Type B pancreatic cell (in vitro differentiated cells): ENCODE results near the gene OVOL3. TPM values are rescaled to one million over a fixed set of nuclear protein-coding genes. Genes with fewer than 3 reads are reported as not detected.
A peak's percentile ranks its signal among the peaks of the same experiment; 100 is the strongest.

Source experiments
- DNase-seq: peaks from one replicate; pipeline ENCODE4 v3.0.0; 2021; ENCODE audit warnings: mixed read lengths; ENCODE audit not compliant: unreplicated experiment; ENCODE audit errors: extremely low spot score
- H3K27ac Mint-ChIP-seq: 2 replicates; pipeline ENCODE4 v1.8.0; 2021; ENCODE audit warnings: mild to moderate bottlenecking, mixed read lengths
- H3K27me3 Mint-ChIP-seq: 2 replicates; pipeline ENCODE4 v1.8.0; 2021; ENCODE audit warnings: mixed read lengths
- H3K36me3 Mint-ChIP-seq: 2 replicates; pipeline ENCODE4 v1.8.0; 2021; ENCODE audit warnings: mixed read lengths
- H3K4me1 Mint-ChIP-seq: one replicate; pipeline ENCODE4 v1.8.0; 2021; ENCODE audit warnings: mixed read lengths; ENCODE audit not compliant: unreplicated experiment
- H3K4me3 Mint-ChIP-seq: 2 replicates; pipeline ENCODE4 v1.8.0; 2021; ENCODE audit warnings: mild to moderate bottlenecking, mixed read lengths
- H3K9me3 Mint-ChIP-seq: 2 replicates; pipeline ENCODE4 v1.8.0; 2021; ENCODE audit warnings: mixed read lengths
- CTCF ChIP-seq: fragments of 200-600 bp; sonication (generic); conservative IDR thresholded peaks from 2 replicates; pipeline ENCODE4 v1.5.0; 2021; ENCODE audit warnings: antibody characterized with exemption, mild to moderate bottlenecking
- total RNA-seq: library from RNA; stranded (reverse); gene quantifications from 2 replicates; pipeline ENCODE4 v1.2.1, GENCODE V29; 2021; ENCODE audit warnings: low replicate concordance

Gene OVOL3
- total RNA-seq, 1 donor from 2014 or later, result not detected

- Mint-ChIP-seq H3K4me3 (peak overlapping the region; percentile 92), H3K27me3 (no peaks in the 10 kb centered on the region), H3K36me3 (peaks cover 16% of the 10 kb centered on the region), H3K27ac (peak overlapping the region; percentile 98), H3K4me1 (peaks cover 9% of the 10 kb centered on the region), H3K9me3 (peaks cover 5% of the 10 kb centered on the region)
- DNase-seq, result no peak
- no peak for TF ChIP-seq CTCF
Observed at GRCh38 chr19:36139120-36139472, 28.2 kb downstream of the OVOL3 start.

- peak; percentile 54 for TF ChIP-seq CTCF
- peaks cover 9% of the 10 kb centered on the region for H3K4me1 Mint-ChIP-seq
- H3K27ac Mint-ChIP-seq, result peak within 1 kb of the TSS; percentile 98
- peak; percentile 98 for DNase-seq
- H3K4me3 Mint-ChIP-seq, result peak within 1 kb of the TSS; percentile 92
- no peaks in the 10 kb centered on the region for H3K27me3 Mint-ChIP-seq
- H3K36me3 Mint-ChIP-seq, result peaks cover 16% of the 10 kb centered on the region
- H3K9me3 Mint-ChIP-seq, result peaks cover 5% of the 10 kb centered on the region
Observed at GRCh38 chr19:36139473-36140303, 28.7 kb downstream of the OVOL3 start, which contains the start of gene CAPNS1. Gene CAPNS1, plus strand, starts transcription at chr19:36140066. Its CDS starts 946 bp downstream, at chr19:36141012.

GRCh38 chr19:36140304-36141038 is 29.5 kb downstream of the OVOL3 start:
- H3K27me3 Mint-ChIP-seq, result no peaks in the 10 kb centered on the region
- H3K9me3 Mint-ChIP-seq, result peaks cover 5% of the 10 kb centered on the region
- peak overlapping the region; percentile 98 for H3K27ac Mint-ChIP-seq
- DNase-seq, result no peak
- H3K36me3 Mint-ChIP-seq, result peaks cover 16% of the 10 kb centered on the region
- no peak for TF ChIP-seq CTCF
- H3K4me3 Mint-ChIP-seq, result peak overlapping the region; percentile 92
- H3K4me1 Mint-ChIP-seq, result peaks cover 9% of the 10 kb centered on the region

GRCh38 chr19:36141039-36141927 is 30.3 kb downstream of the OVOL3 start:
- TF ChIP-seq CTCF, result no peak
- Mint-ChIP-seq H3K9me3 (peaks cover 5% of the 10 kb centered on the region), H3K27me3 (no peaks in the 10 kb centered on the region), H3K36me3 (peaks cover 18% of the 10 kb centered on the region), H3K4me3 (peak overlapping the region; percentile 92), H3K4me1 (peaks cover 9% of the 10 kb centered on the region), H3K27ac (peak overlapping the region; percentile 98)
- peak; percentile 89 for DNase-seq

- H3K27me3 Mint-ChIP-seq, result no peaks in the 10 kb centered on the region
- H3K4me3 Mint-ChIP-seq, result peak overlapping the region; percentile 92
- peaks cover 9% of the 10 kb centered on the region for H3K4me1 Mint-ChIP-seq
- H3K36me3 Mint-ChIP-seq, result peaks cover 24% of the 10 kb centered on the region
- no peak overlapping the region for H3K27ac Mint-ChIP-seq
- no peak for TF ChIP-seq CTCF
- H3K9me3 Mint-ChIP-seq, result peaks cover 5% of the 10 kb centered on the region
- DNase-seq, result no peak
Observed at GRCh38 chr19:36142046-36142445, 31.1 kb downstream of the OVOL3 start.
